Measurements from ENCODE around the gene TBCEL.

TBCEL gene

DNA sequence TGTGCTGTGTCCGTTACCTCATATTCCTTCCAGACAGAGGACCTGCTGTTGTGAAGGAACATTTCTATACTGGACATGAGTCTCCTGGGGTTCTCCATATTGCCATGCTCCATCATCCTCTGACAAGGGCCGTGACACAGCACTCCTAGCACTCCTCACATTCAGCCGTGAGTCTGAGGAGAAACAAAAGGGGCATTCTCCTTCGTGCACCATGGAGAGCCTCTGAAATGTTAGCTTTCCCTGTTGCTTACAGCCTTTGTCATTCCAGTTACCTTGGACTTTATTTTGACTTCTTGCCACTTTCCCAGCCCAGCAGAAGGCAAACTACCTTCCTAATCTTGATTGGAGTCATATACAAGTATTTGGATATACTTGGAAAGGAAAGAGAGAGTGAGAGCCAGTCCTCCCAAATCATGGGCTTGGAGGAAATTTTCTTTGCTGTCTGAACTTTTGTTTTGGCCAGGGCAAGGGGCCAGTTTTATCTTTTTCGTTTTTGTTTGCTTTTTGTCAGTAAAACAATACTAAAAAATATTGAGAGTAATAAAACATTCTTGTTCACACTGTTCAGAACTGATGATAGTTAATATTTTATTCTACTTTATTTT lies 48.0 kb downstream of the TBCEL start:
- Histone ChIP-seq H4K12ac (ENCODE audit: low read depth, low read length) (no peak overlapping the region), H3K4me1 (ENCODE audit: control insufficient read depth in 1 of 2, insufficient read depth in 2 of 2, low read length in 2 of 2) (no peaks in the 10 kb centered on the region), H2AFZ (ENCODE audit: insufficient read depth, low read length, poor library complexity) (no peak overlapping the region), H3K23ac (ENCODE audit: low read length) (no peak overlapping the region), H3K27me3 (ENCODE audit: insufficient read depth, low read length) (no peaks in the 10 kb centered on the region), H3K79me1 (ENCODE audit: low read length) (no peaks in the 10 kb centered on the region), H3K9me3 (ENCODE audit: insufficient read depth, low read depth, low read length) (no peaks in the 10 kb centered on the region), H2BK120ac (ENCODE audit: insufficient read depth, low read length, poor library complexity) (no peak overlapping the region), H3K79me2 (ENCODE audit: control insufficient read depth, insufficient read depth, low read length, poor library complexity) (no peaks in the 10 kb centered on the region), H2BK5ac (ENCODE audit: low read depth, low read length, poor library complexity) (no peak overlapping the region), H2AK5ac (ENCODE audit: low read length) (no peak overlapping the region), H4K91ac (ENCODE audit: low read depth, low read length) (no peak overlapping the region), H2BK12ac (ENCODE audit: low read length) (no peak overlapping the region), H3K4ac (ENCODE audit: low read depth, low read length) (no peak overlapping the region), H3K4me3 (ENCODE audit: low read depth, low read length) (no peak overlapping the region), H3K14ac (ENCODE audit: low read length) (no peak overlapping the region), H3K36me3 (ENCODE audit: control insufficient read depth in 1 of 2, insufficient read depth in 2 of 2, low read length in 2 of 2) (peaks cover 0 to 2% of the 10 kb centered on the region in 2 experiments), H3K9ac (ENCODE audit: low read length) (no peak overlapping the region), H4K8ac (ENCODE audit: low read depth, low read length) (peak overlapping the region; percentile 9), H3K27ac (ENCODE audit: low read depth, low read length) (no peak overlapping the region), H3K4me2 (ENCODE audit: low read length) (no peak overlapping the region), H3K18ac (ENCODE audit: low read length) (no peak overlapping the region)
- DNase-seq, result no peak
- WGBS (ENCODE audit: extremely low coverage, insufficient coverage, insufficient read length), result no CpG with 5 or more reads among the region's 5 CpGs

DNA sequence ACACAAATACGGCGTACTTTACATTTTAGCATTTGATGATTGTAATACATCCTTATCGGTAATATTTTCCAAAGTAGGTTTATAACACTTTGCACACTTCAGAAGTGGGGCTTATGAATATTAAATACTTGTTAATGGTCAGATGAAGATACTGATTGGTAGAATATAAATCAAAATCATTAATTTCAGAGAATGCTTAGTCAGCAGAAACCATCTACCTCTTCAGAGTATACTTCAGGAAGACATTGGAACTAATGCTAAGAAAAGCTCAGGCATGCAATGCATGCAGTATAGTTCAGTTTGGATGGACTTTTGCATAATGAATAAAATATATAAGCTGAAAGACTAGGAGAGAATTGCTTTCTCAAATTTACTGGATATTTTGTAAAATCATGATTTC lies 57.4 kb downstream of the TBCEL start:
- Histone ChIP-seq H4K8ac (ENCODE audit: low read depth, low read length) (no peak overlapping the region), H3K79me1 (ENCODE audit: low read length) (no peaks in the 10 kb centered on the region), H3K36me3 (ENCODE audit: control insufficient read depth in 1 of 2, insufficient read depth in 2 of 2, low read length in 2 of 2) (peaks cover 0 to 2% of the 10 kb centered on the region in 2 experiments), H3K4me3 (ENCODE audit: low read depth, low read length) (no peak overlapping the region), H2BK12ac (ENCODE audit: low read length) (no peak overlapping the region), H3K79me2 (ENCODE audit: control insufficient read depth, insufficient read depth, low read length, poor library complexity) (no peaks in the 10 kb centered on the region), H3K14ac (ENCODE audit: low read length) (no peak overlapping the region), H3K23ac (ENCODE audit: low read length) (no peak overlapping the region), H3K27me3 (ENCODE audit: insufficient read depth, low read length) (no peaks in the 10 kb centered on the region), H3K4me1 (ENCODE audit: control insufficient read depth in 1 of 2, insufficient read depth in 2 of 2, low read length in 2 of 2) (no peaks in the 10 kb centered on the region), H3K9me3 (ENCODE audit: insufficient read depth, low read depth, low read length) (no peaks in the 10 kb centered on the region), H4K91ac (ENCODE audit: low read depth, low read length) (no peak overlapping the region), H4K12ac (ENCODE audit: low read depth, low read length) (no peak overlapping the region), H3K4me2 (ENCODE audit: low read length) (no peak overlapping the region), H3K9ac (ENCODE audit: low read length) (no peak overlapping the region), H3K18ac (ENCODE audit: low read length) (no peak overlapping the region), H2AK5ac (ENCODE audit: low read length) (no peak overlapping the region), H3K27ac (ENCODE audit: low read depth, low read length) (no peak overlapping the region), H2AFZ (ENCODE audit: insufficient read depth, low read length, poor library complexity) (no peak overlapping the region), H2BK5ac (ENCODE audit: low read depth, low read length, poor library complexity) (no peak overlapping the region), H2BK120ac (ENCODE audit: insufficient read depth, low read length, poor library complexity) (no peak overlapping the region), H3K4ac (ENCODE audit: low read depth, low read length) (no peak overlapping the region)
- WGBS (ENCODE audit: extremely low coverage, insufficient coverage, insufficient read length), result no CpG with 5 or more reads among the region's 3 CpGs
- DNase-seq, result no peak

DNA sequence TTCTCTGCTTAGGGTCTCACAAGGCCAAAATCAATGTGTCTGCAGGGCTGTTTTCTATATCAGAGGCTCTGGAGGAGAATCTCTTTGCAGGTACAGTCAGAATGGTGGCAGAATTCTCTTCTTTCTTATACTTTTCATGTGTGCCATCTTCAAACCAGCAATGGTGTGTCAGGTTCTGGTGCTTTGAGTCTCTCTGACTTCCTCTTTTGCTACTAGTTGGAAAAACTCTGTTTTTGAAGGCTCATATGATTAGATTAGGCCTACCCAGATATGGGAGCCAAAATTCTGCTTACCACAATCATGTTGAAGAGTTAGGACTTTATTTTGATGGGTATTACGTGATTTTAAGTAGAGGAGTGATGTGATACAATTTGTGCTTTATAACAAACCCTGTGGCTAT lies 58.3 kb downstream of the TBCEL start:
- Histone ChIP-seq H4K91ac (ENCODE audit: low read depth, low read length) (no peak overlapping the region), H3K14ac (ENCODE audit: low read length) (no peak overlapping the region), H3K4ac (ENCODE audit: low read depth, low read length) (no peak overlapping the region), H2BK5ac (ENCODE audit: low read depth, low read length, poor library complexity) (no peak overlapping the region), H3K36me3 (ENCODE audit: control insufficient read depth in 1 of 2, insufficient read depth in 2 of 2, low read length in 2 of 2) (peaks cover 0 to 2% of the 10 kb centered on the region in 2 experiments), H3K4me1 (ENCODE audit: control insufficient read depth in 1 of 2, insufficient read depth in 2 of 2, low read length in 2 of 2) (no peaks in the 10 kb centered on the region), H3K79me1 (ENCODE audit: low read length) (no peaks in the 10 kb centered on the region), H3K79me2 (ENCODE audit: control insufficient read depth, insufficient read depth, low read length, poor library complexity) (no peaks in the 10 kb centered on the region), H3K27me3 (ENCODE audit: insufficient read depth, low read length) (no peaks in the 10 kb centered on the region), H2AK5ac (ENCODE audit: low read length) (no peak overlapping the region), H4K8ac (ENCODE audit: low read depth, low read length) (no peak overlapping the region), H4K12ac (ENCODE audit: low read depth, low read length) (no peak overlapping the region), H3K9ac (ENCODE audit: low read length) (no peak overlapping the region), H3K27ac (ENCODE audit: low read depth, low read length) (no peak overlapping the region), H3K23ac (ENCODE audit: low read length) (no peak overlapping the region), H3K4me2 (ENCODE audit: low read length) (no peak overlapping the region), H3K4me3 (ENCODE audit: low read depth, low read length) (no peak overlapping the region), H3K18ac (ENCODE audit: low read length) (no peak overlapping the region), H2AFZ (ENCODE audit: insufficient read depth, low read length, poor library complexity) (no peak overlapping the region), H2BK12ac (ENCODE audit: low read length) (no peak overlapping the region), H3K9me3 (ENCODE audit: insufficient read depth, low read depth, low read length) (no peaks in the 10 kb centered on the region), H2BK120ac (ENCODE audit: insufficient read depth, low read length, poor library complexity) (no peak overlapping the region)
- no peak for DNase-seq
- WGBS (ENCODE audit: extremely low coverage, insufficient coverage, insufficient read length), result 100% methylated on average over 1 of the region's 1 CpG

DNA sequence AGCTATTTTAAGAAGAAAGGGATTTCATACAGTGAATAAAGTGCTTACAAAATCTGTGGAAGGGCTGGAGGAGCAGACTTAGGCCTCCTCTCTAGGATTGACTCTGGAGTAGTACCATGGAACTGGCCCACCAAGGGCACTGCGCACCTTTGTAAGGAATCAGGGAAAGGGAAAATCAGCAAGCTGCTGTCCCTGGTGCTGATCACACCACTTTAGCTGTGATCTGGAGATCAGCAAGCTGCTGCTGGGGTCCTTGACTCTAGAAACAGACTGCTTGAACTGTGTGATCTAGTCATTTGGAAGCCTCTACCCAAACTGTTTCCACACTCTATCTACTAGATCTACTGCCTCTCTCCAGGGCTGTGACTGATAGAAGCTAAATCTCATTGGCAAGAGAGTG lies 58.8 kb downstream of the TBCEL start:
- H3K79me2 ChIP-seq (ENCODE audit: control insufficient read depth, insufficient read depth, low read length, poor library complexity), result no peaks in the 10 kb centered on the region
- no peak overlapping the region for H3K18ac ChIP-seq (ENCODE audit: low read length)
- H4K12ac ChIP-seq (ENCODE audit: low read depth, low read length), result no peak overlapping the region
- no peak overlapping the region for H3K14ac ChIP-seq (ENCODE audit: low read length)
- H3K27ac ChIP-seq (ENCODE audit: low read depth, low read length), result no peak overlapping the region
- H3K9ac ChIP-seq (ENCODE audit: low read length), result no peak overlapping the region
- no CpG with 5 or more reads among the region's 1 CpG for WGBS (ENCODE audit: extremely low coverage, insufficient coverage, insufficient read length)
- H4K8ac ChIP-seq (ENCODE audit: low read depth, low read length), result no peak overlapping the region
- no peak overlapping the region for H2BK120ac ChIP-seq (ENCODE audit: insufficient read depth, low read length, poor library complexity)
- no peak overlapping the region for H4K91ac ChIP-seq (ENCODE audit: low read depth, low read length)
- H3K4me2 ChIP-seq (ENCODE audit: low read length), result no peak overlapping the region
- H2AK5ac ChIP-seq (ENCODE audit: low read length), result no peak overlapping the region
- no peak overlapping the region for H2AFZ ChIP-seq (ENCODE audit: insufficient read depth, low read length, poor library complexity)
- H3K23ac ChIP-seq (ENCODE audit: low read length), result no peak overlapping the region
- no peaks in the 10 kb centered on the region for H3K79me1 ChIP-seq (ENCODE audit: low read length)
- H3K4ac ChIP-seq (ENCODE audit: low read depth, low read length), result no peak overlapping the region
- no peaks in the 10 kb centered on the region for H3K27me3 ChIP-seq (ENCODE audit: insufficient read depth, low read length)
- DNase-seq, result peak in 1 of 2 donors; percentile 13
- no peak overlapping the region for H2BK5ac ChIP-seq (ENCODE audit: low read depth, low read length, poor library complexity)
- peaks cover 0 to 2% of the 10 kb centered on the region in 2 experiments for H3K36me3 ChIP-seq (ENCODE audit: control insufficient read depth in 1 of 2, insufficient read depth in 2 of 2, low read length in 2 of 2)
- H3K4me1 ChIP-seq (ENCODE audit: control insufficient read depth in 1 of 2, insufficient read depth in 2 of 2, low read length in 2 of 2), result no peaks in the 10 kb centered on the region
- no peak overlapping the region for H3K4me3 ChIP-seq (ENCODE audit: low read depth, low read length)
- H3K9me3 ChIP-seq (ENCODE audit: insufficient read depth, low read depth, low read length), result no peaks in the 10 kb centered on the region
- no peak overlapping the region for H2BK12ac ChIP-seq (ENCODE audit: low read length)

Data from trophoblast cell (in vitro differentiated cells and primary cell).